Thoracic aorta (tissue), 2 donors: ENCODE measurements around the gene CTNNBL1. TPM values are rescaled to one million over a fixed set of nuclear protein-coding genes. Genes with fewer than 3 reads are reported as not detected.

Source experiments
- ATAC-seq: fragments of 150-250 bp; one replicate; pipeline ENCODE4 v1.8.0; 2017; ENCODE audit warnings: low read depth; ENCODE audit not compliant: insufficient number of reproducible peaks, low FRiP score
- DNase-seq: peaks from one replicate; pipeline ENCODE4 v3.0.0-alpha.2; 2020; ENCODE audit warnings: low spot score
- H3K27ac ChIP-seq, 2 donors: fragments of 200-600 bp; sonication (generic); 1 replicate in 1 of 2; 2 replicates in 1 of 2; pipeline ENCODE4 v1.5.1; 2016; ENCODE audit warnings: mild to moderate bottlenecking in 2 of 2, moderate library complexity in 2 of 2
- H3K27me3 ChIP-seq: fragments of 200-600 bp; sonication (generic); replicated peaks from 2 replicates; pipeline ENCODE4 v1.6.0; 2016; ENCODE audit warnings: mild to moderate bottlenecking; ENCODE audit not compliant: insufficient read depth
- H3K36me3 ChIP-seq: fragments of 200-600 bp; sonication (generic); one replicate; pipeline ENCODE4 v1.5.1; 2016
- H3K4me1 ChIP-seq, 2 donors: fragments of 200-600 bp; sonication (generic); 1 replicate in 1 of 2; 2 replicates in 1 of 2; pipeline versions ENCODE4 v1.5.1 to v1.6.0; 2016; ENCODE audit warnings: low read depth in 2 of 2, mild to moderate bottlenecking in 1 of 2; ENCODE audit not compliant: control insufficient read depth in 1 of 2
- H3K4me3 ChIP-seq: fragments of 200-600 bp; sonication (generic); 2 replicates; pipeline ENCODE4 v1.5.1; 2016; ENCODE audit warnings: mild to moderate bottlenecking
- H3K9me3 ChIP-seq: fragments of 200-600 bp; sonication (generic); 2 replicates; pipeline ENCODE4 v1.5.1; 2016
- total RNA-seq, 2 donors: library from RNA; depleted of rRNA; stranded (reverse); fragments of >200 nt; gene quantifications; one replicate each; pipeline versions ENCODE4 v1.1.0 to v1.2.3, GENCODE V29; 2016
- TF ChIP-seq, protein P1 (sequence below): fragments of 200-600 bp; sonication (generic); IDR thresholded peaks from one replicate; pipeline ENCODE4 v1.5.1; 2019; ENCODE audit warnings: antibody characterized with exemption

Gene CTNNBL1
- total RNA-seq, 2 donors from 2014 or later, result 22.6 to 34.3 TPM

DNA sequence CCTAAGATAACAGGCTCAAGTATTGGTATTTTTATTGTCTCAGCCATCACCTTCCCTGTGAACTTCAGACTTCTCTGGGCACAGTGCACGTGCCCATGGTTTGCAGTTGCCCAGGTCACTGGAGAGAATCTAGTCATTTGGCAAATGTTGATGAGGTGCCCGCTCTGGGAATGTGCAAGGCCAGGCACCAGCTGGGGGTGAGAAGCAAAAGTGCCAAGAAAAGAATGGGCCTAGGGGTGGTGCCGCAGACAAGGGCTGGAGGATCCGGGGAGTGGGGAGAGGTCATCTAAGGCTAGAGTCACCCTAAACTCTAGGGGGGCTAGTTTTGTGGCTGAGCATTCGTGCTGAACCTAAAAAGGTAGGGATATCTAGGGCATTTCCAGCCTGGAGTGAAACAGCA lies 152.0 kb downstream of the CTNNBL1 start:
- Histone ChIP-seq H3K4me1 (no peaks in the 10 kb centered on the region), H3K4me3 (no peak overlapping the region), H3K27me3 (no peaks in the 10 kb centered on the region), H3K9me3 (no peaks in the 10 kb centered on the region), H3K27ac (no peak overlapping the region), H3K36me3 (peaks cover 18% of the 10 kb centered on the region)
- ATAC-seq, result no peak
- DNase-seq, result no peak
- TF ChIP-seq, protein P1, sequence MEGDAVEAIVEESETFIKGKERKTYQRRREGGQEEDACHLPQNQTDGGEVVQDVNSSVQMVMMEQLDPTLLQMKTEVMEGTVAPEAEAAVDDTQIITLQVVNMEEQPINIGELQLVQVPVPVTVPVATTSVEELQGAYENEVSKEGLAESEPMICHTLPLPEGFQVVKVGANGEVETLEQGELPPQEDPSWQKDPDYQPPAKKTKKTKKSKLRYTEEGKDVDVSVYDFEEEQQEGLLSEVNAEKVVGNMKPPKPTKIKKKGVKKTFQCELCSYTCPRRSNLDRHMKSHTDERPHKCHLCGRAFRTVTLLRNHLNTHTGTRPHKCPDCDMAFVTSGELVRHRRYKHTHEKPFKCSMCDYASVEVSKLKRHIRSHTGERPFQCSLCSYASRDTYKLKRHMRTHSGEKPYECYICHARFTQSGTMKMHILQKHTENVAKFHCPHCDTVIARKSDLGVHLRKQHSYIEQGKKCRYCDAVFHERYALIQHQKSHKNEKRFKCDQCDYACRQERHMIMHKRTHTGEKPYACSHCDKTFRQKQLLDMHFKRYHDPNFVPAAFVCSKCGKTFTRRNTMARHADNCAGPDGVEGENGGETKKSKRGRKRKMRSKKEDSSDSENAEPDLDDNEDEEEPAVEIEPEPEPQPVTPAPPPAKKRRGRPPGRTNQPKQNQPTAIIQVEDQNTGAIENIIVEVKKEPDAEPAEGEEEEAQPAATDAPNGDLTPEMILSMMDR, result no peak

DNA sequence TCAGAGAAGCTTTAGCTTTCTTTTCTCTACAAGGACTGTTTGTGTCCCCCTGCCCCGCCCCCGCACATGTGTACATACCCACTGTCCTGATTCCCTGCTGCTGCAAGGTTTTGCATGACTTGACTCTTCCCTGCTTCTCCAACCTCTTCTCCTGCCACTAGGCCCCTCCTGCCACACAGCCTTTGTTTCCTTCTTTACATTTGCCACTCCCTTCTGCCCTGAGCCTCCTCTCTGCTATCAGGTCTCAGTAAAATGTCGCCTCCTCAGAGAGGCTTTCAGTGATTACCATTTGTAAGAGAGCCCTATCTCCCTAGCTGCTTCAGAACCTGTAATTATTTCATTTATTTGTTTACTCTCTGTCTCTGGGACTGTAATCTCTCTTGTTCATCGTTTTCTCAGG lies 152.7 kb downstream of the CTNNBL1 start:
- Histone ChIP-seq H3K4me1 (no peaks in the 10 kb centered on the region), H3K36me3 (peaks cover 19% of the 10 kb centered on the region), H3K27ac (no peak overlapping the region), H3K27me3 (no peaks in the 10 kb centered on the region), H3K9me3 (no peaks in the 10 kb centered on the region), H3K4me3 (no peak overlapping the region)
- TF ChIP-seq, protein P1, result no peak
- ATAC-seq (no peak), DNase-seq (no peak)

DNA sequence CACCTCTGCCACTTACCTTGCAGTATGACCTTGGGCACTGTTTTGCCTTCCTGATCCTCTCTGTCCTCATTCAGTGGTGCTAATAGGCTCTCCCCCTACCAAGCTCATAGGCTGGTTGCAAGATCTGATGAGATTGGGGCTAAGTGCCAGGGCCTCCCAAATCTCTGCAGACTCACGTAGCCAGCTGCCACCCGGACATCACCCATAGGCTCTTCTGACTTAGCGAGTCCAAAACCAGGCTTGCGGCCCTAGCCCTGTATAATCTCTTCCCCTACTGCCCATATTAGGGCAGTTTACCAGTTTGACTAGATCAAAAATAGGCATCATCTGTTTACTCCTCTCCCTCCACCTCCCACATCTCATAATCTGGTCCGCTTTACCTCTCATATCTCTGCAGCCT lies 154.9 kb downstream of the CTNNBL1 start:
- H3K9me3 ChIP-seq, result no peaks in the 10 kb centered on the region
- H3K27me3 ChIP-seq, result no peaks in the 10 kb centered on the region
- no peaks in the 10 kb centered on the region for H3K4me1 ChIP-seq
- no peak overlapping the region for H3K27ac ChIP-seq
- H3K36me3 ChIP-seq, result peaks cover 13% of the 10 kb centered on the region
- no peak for DNase-seq
- no peak overlapping the region for H3K4me3 ChIP-seq
- TF ChIP-seq, protein P1, result no peak
- no peak for ATAC-seq

DNA sequence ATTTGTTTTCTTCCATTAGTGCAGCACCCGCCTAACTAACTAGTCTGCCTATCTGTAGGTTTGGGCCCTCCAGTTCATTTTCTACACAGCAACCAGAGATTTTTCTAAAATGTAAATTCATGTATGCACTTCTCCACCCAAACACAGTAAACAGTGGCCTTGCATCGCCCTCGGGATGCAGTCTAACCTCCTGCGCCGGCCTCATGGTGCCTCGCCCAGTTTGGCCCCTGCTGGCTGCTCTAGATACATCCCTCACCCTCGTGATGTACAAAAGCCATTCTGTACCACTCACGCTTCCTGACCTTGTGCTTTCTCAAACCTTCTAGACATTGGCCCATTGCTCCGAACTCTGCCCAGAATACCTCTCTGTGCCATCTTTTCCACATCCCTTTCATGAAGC lies 155.3 kb downstream of the CTNNBL1 start:
- ATAC-seq (no peak), DNase-seq (no peak)
- TF ChIP-seq, protein P1, result no peak
- peaks cover 13% of the 10 kb centered on the region for H3K36me3 ChIP-seq
- no peak overlapping the region for H3K4me3 ChIP-seq
- no peak overlapping the region for H3K27ac ChIP-seq
- H3K27me3 ChIP-seq, result no peaks in the 10 kb centered on the region
- H3K4me1 ChIP-seq, result no peaks in the 10 kb centered on the region
- H3K9me3 ChIP-seq, result no peaks in the 10 kb centered on the region

DNA sequence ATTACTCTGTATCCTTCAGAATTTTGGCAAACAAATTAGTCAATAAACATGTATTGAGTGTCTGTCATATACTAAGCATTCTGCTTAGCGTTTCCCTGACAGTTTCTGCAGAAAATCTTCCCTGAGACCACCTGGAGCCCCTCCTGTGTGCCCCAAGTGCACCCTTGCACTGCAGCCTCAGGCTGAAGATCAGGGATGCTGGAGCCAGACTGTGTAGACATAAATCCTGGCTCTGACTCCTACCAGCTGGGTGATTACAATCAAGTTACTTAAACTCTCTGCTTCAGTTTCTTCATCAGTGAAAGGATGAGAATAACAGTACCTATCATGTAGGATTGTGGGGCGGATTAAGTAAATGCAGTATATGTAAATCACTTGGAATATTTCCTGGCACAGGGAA lies 155.7 kb downstream of the CTNNBL1 start:
- TF ChIP-seq, protein P1, result no peak
- H3K27ac ChIP-seq, result no peak overlapping the region
- ATAC-seq (no peak), DNase-seq (no peak)
- no peaks in the 10 kb centered on the region for H3K9me3 ChIP-seq
- H3K4me1 ChIP-seq, result no peaks in the 10 kb centered on the region
- no peak overlapping the region for H3K4me3 ChIP-seq
- H3K27me3 ChIP-seq, result no peaks in the 10 kb centered on the region
- peaks cover 13% of the 10 kb centered on the region for H3K36me3 ChIP-seq
